SK-N-SH (cell line): ENCODE results near the gene MEF2D. TPM values are rescaled to one million over a fixed set of nuclear protein-coding genes. Genes with fewer than 3 reads are reported as not detected.

ENCODE experiments used
- CTCF ChIA-PET: fragments of 300-600, 350-600 bp; formaldehyde crosslinking; extraction: SDS; loops from one replicate; lab custom pipeline; 2021; lab: Yijun Ruan, JAX
- POLR2A ChIA-PET: fragments of 350-600 bp; sonication (Branson Sonifier 250); formaldehyde crosslinking; extraction: SDS; loops from one replicate; lab custom pipeline; 2020; ENCODE audit warnings: antibody characterized with exemption, inconsistent platforms; lab: Yijun Ruan, JAX
- DNase-seq: peaks from one replicate; pipeline ENCODE4 v3.0.0; 2012
- H2AFZ ChIP-seq: fragments of 200-600 bp; sonication (generic); 2 replicates; pipeline ENCODE4 v1.8.1; 2016; ENCODE audit warnings: antibody characterized with exemption, mild to moderate bottlenecking, low read depth
- H3F3A ChIP-seq: fragments of 200-600 bp; sonication (generic); replicated peaks from 2 replicates; pipeline ENCODE3; 2016; ENCODE audit warnings: antibody characterized with exemption, mild to moderate bottlenecking; ENCODE audit not compliant: insufficient read depth
- H3K27ac ChIP-seq, 2 experiments: fragments of 200-500 bp in 1 of 2; fragments of 200-600 bp in 1 of 2; sonication (Bioruptor generic) in 1 of 2; sonication (generic), shearing (Covaris generic) in 1 of 2; 2 replicates each; pipeline versions ENCODE4 v1.5.1 to v1.6.1; 2014 to 2016; ENCODE audit warnings: low read depth in 2 of 2, inconsistent platforms in 1 of 2, low read length in 1 of 2, mild to moderate bottlenecking in 1 of 2, mixed read lengths in 1 of 2
- H3K27me3 ChIP-seq: fragments of 200-600 bp; sonication (generic), shearing (Covaris generic); 2 replicates; pipeline ENCODE4 v1.6.1; 2016; ENCODE audit warnings: mixed run types; ENCODE audit not compliant: insufficient read depth
- H3K36me3 ChIP-seq, 2 experiments: fragments of 200-500 bp in 1 of 2; fragments of 200-600 bp in 1 of 2; sonication (Bioruptor generic) in 1 of 2; sonication (generic) in 1 of 2; replicated peaks in 1 of 2; 2 replicates each; pipeline versions ENCODE3 to v1.5.1; 2014 to 2016; ENCODE audit warnings: low read length in 1 of 2, mild to moderate bottlenecking in 1 of 2; ENCODE audit not compliant: insufficient read depth in 2 of 2, control insufficient read depth in 1 of 2
- H3K4me1 ChIP-seq, 2 experiments: fragments of 200-500 bp in 1 of 2; fragments of 200-600 bp in 1 of 2; sonication (Bioruptor generic) in 1 of 2; sonication (generic), shearing (Covaris generic) in 1 of 2; 2 replicates each; pipeline versions ENCODE4 v1.5.1 to v1.6.1; 2014 to 2016; ENCODE audit warnings: low read depth in 1 of 2, low read length in 1 of 2, mixed run types in 1 of 2; ENCODE audit not compliant: insufficient read depth in 2 of 2, control insufficient read depth in 1 of 2
- H3K4me2 ChIP-seq: fragments of 200-600 bp; sonication (generic), shearing (Covaris generic); 2 replicates; pipeline ENCODE4 v1.6.1; 2017; ENCODE audit warnings: mixed run types
- H3K4me3 ChIP-seq, 2 experiments: fragments of 200-500 bp in 1 of 2; fragments of 200-600 bp in 1 of 2; sonication (Bioruptor generic) in 1 of 2; sonication (generic), shearing (Covaris generic) in 1 of 2; 2 replicates each; pipeline versions ENCODE4 v1.5.1 to v1.8.1; 2014 to 2016; ENCODE audit warnings: low read depth in 2 of 2, inconsistent platforms in 1 of 2, low read length in 1 of 2, mild to moderate bottlenecking in 1 of 2, mixed read lengths in 1 of 2, moderate library complexity in 1 of 2
- H3K79me2 ChIP-seq: fragments of 200-600 bp; sonication (generic); 2 replicates; pipeline ENCODE4 v1.8.1; 2017; ENCODE audit warnings: mild to moderate bottlenecking; ENCODE audit not compliant: insufficient read depth
- H3K9ac ChIP-seq: fragments of 200-600 bp; sonication (generic); 2 replicates; pipeline ENCODE4 v1.6.1; 2017; ENCODE audit warnings: mixed run types
- H3K9me2 ChIP-seq: fragments of 200-600 bp; sonication (generic); 2 replicates; pipeline ENCODE4 v1.6.1; 2017; ENCODE audit warnings: mixed run types
- H3K9me3 ChIP-seq: fragments of 200-600 bp; sonication (generic); 2 replicates; pipeline ENCODE4 v1.6.1; 2017; ENCODE audit warnings: mixed run types, mild to moderate bottlenecking, moderate library complexity
- H4K20me1 ChIP-seq: fragments of 200-600 bp; sonication (generic); 2 replicates; pipeline ENCODE4 v1.6.1; 2017; ENCODE audit warnings: mild to moderate bottlenecking, mixed run types; ENCODE audit not compliant: insufficient read depth
- CTCF ChIP-seq: fragments of 200-600 bp; sonication (generic); IDR thresholded peaks from 2 replicates; pipeline ENCODE4 v1.6.1; 2017; ENCODE audit warnings: antibody characterized with exemption, mild to moderate bottlenecking, moderate library complexity
- REST ChIP-seq: IDR thresholded peaks from 2 replicates; pipeline ENCODE4 v1.6.1; 2012; ENCODE audit warnings: mild to moderate bottlenecking, low read depth, low read length, moderate library complexity
- RFX5 ChIP-seq: IDR thresholded peaks from 2 replicates; pipeline ENCODE4 v1.6.1; 2012; ENCODE audit warnings: mild to moderate bottlenecking, improper control_type of control experiment, low read length
- SMC3 ChIP-seq: IDR thresholded peaks from 2 replicates; pipeline ENCODE4 v1.6.1; 2012; ENCODE audit warnings: low read depth, low read length, improper control_type of control experiment
- TCF12 ChIP-seq: IDR thresholded peaks from 2 replicates; pipeline ENCODE4 v1.4.0; 2012
- TEAD4 ChIP-seq: IDR thresholded peaks from 2 replicates; pipeline ENCODE4 v1.4.0; 2012; ENCODE audit warnings: mild to moderate bottlenecking, borderline replicate concordance; ENCODE audit not compliant: insufficient read depth
- USF2 ChIP-seq: fragments of 150-350 bp; IDR thresholded peaks from 2 replicates; pipeline ENCODE4 v1.6.1; 2017; ENCODE audit warnings: antibody characterized with exemption, low read length, low read depth, borderline replicate concordance
- WGBS: methylation state at CpG from one replicate; pipeline ENCODE4 v1.1.6; 2017; ENCODE audit warnings: low lambda C conversion rate; 5-methylcytosine and 5-hydroxymethylcytosine counted together
- polyA plus RNA-seq, 3 experiments: library from polyadenylated mRNA; depleted of rRNA; stranded (reverse); fragments of >200 nt; gene quantifications; 2 replicates each; pipeline ENCODE4 v1.2.3, GENCODE V29; 2012
- TF ChIP-seq, protein P1 (sequence below): fragments of 150-350 bp; IDR thresholded peaks from 2 replicates; pipeline ENCODE4 v1.6.1; 2016; ENCODE audit warnings: mild to moderate bottlenecking, low read depth, low read length
- TF ChIP-seq, protein P2 (sequence below): IDR thresholded peaks from 2 replicates; pipeline ENCODE4 v1.4.0; 2012; ENCODE audit warnings: low read depth, borderline replicate concordance

Gene MEF2D
- polyA plus RNA-seq, 1 of the 3 experiments (the other 2 are of a cell fraction): 14.3 TPM

GRCh38 chr1:156511644-156512043 is 11.1 kb upstream of the MEF2D start:
- no peak for DNase-seq
- no peaks in the 10 kb centered on the region for H3K9me2 ChIP-seq

More at GRCh38 chr1:156511644-156512043, 11.1 kb upstream of the MEF2D start:
- no peaks in the 10 kb centered on the region for H3K36me3 ChIP-seq
- H3K4me3 ChIP-seq: no peak overlapping the region
- H3K27ac ChIP-seq: no peak overlapping the region
- no peaks in the 10 kb centered on the region for H3F3A ChIP-seq
- WGBS: 69% methylated on average over 7 of the region's 7 CpGs
- no peak overlapping the region for H3K9ac ChIP-seq
- CTCF ChIA-PET: interaction anchor here (1.6 kb wide), 1 partner anchor 81 kb away, joined by 4 read pairs; no protein-coding TSS in a partner anchor
- H3K27me3 ChIP-seq: no peaks in the 10 kb centered on the region
- no peaks in the 10 kb centered on the region for H4K20me1 ChIP-seq
- no peaks in the 10 kb centered on the region for H3K9me3 ChIP-seq
- TF ChIP-seq, protein P1, sequence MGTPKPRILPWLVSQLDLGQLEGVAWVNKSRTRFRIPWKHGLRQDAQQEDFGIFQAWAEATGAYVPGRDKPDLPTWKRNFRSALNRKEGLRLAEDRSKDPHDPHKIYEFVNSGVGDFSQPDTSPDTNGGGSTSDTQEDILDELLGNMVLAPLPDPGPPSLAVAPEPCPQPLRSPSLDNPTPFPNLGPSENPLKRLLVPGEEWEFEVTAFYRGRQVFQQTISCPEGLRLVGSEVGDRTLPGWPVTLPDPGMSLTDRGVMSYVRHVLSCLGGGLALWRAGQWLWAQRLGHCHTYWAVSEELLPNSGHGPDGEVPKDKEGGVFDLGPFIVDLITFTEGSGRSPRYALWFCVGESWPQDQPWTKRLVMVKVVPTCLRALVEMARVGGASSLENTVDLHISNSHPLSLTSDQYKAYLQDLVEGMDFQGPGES: no peak
- TF ChIP-seq TEAD4 (no peak), TCF12 (no peak), REST (no peak), RFX5 (no peak), SMC3 (no peak), USF2 (no peak), CTCF (no peak)
- TF ChIP-seq, protein P2, sequence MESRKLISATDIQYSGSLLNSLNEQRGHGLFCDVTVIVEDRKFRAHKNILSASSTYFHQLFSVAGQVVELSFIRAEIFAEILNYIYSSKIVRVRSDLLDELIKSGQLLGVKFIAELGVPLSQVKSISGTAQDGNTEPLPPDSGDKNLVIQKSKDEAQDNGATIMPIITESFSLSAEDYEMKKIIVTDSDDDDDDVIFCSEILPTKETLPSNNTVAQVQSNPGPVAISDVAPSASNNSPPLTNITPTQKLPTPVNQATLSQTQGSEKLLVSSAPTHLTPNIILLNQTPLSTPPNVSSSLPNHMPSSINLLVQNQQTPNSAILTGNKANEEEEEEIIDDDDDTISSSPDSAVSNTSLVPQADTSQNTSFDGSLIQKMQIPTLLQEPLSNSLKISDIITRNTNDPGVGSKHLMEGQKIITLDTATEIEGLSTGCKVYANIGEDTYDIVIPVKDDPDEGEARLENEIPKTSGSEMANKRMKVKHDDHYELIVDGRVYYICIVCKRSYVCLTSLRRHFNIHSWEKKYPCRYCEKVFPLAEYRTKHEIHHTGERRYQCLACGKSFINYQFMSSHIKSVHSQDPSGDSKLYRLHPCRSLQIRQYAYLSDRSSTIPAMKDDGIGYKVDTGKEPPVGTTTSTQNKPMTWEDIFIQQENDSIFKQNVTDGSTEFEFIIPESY: no peak
- POLR2A ChIA-PET: no interaction called here
- no peak overlapping the region for H2AFZ ChIP-seq
- peaks cover 0 to 3% of the 10 kb centered on the region in 2 experiments; a peak in 1 of 4 replicates for H3K4me1 ChIP-seq
- H3K79me2 ChIP-seq: no peaks in the 10 kb centered on the region
- no peak overlapping the region for H3K4me2 ChIP-seq
